ENCODE data around the gene ALCAM. TPM values are rescaled to one million over a fixed set of nuclear protein-coding genes. Genes with fewer than 3 reads are reported as not detected.

Gene ALCAM
- total and polyA plus RNA-seq, 2 donors (not counting 1 experiment from before 2014, with no cell fraction given) = 168 to 188 TPM

DNA sequence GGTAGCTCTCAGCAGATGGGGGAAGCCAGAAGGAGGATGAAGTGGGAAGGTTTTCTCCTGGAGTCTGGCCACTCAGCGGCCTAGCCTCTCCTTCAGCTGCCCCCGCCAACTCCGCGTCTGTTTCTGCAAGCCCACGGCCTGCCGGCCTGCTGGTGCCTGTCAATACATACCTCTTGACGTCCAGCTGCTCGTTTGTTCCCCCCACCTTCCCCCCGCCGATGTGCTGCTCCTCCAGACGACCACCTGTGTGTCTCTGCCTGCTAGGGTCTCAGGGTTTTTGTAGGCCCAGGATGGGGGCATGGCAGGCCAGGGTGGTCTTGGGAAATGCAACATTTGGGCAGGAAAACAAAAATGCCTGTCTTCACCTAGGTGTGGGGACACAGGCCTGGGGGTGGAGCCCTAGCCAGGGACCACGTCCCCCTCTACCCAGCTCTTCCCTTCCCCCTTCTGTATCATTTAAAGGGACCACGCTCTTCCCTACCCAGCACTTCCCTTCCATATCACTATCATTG is 137.8 kb downstream of the ALCAM start:
- peaks cover 6% of the 10 kb centered on the region for H3K79me2 ChIP-seq (ENCODE audit: control insufficient read depth, insufficient read depth, low read length)
- DNase-seq (ENCODE audit: low read depth in 2 of 2) = no peak
- H3K27ac ChIP-seq (ENCODE audit: insufficient read depth, low read length) = no peak overlapping the region
- TF ChIP-seq EZH2 (IDR thresholded peaks at IDR 0.05; ENCODE audit: low read length, missing control alignments) = no peak
- TF ChIP-seq, protein P1, sequence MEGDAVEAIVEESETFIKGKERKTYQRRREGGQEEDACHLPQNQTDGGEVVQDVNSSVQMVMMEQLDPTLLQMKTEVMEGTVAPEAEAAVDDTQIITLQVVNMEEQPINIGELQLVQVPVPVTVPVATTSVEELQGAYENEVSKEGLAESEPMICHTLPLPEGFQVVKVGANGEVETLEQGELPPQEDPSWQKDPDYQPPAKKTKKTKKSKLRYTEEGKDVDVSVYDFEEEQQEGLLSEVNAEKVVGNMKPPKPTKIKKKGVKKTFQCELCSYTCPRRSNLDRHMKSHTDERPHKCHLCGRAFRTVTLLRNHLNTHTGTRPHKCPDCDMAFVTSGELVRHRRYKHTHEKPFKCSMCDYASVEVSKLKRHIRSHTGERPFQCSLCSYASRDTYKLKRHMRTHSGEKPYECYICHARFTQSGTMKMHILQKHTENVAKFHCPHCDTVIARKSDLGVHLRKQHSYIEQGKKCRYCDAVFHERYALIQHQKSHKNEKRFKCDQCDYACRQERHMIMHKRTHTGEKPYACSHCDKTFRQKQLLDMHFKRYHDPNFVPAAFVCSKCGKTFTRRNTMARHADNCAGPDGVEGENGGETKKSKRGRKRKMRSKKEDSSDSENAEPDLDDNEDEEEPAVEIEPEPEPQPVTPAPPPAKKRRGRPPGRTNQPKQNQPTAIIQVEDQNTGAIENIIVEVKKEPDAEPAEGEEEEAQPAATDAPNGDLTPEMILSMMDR (conservative IDR thresholded peaks at IDR 0.05 in 1 of 2, IDR thresholded peaks at IDR 0.05 in 1 of 2; ENCODE audit: low read depth in 1 of 2, low read length in 2 of 2) = no peak
- H3K9ac ChIP-seq (ENCODE audit: insufficient read depth, low read length) = no peak overlapping the region
- H2AFZ ChIP-seq (ENCODE audit: low read length) = no peak overlapping the region
- no peak overlapping the region for H3K4me2 ChIP-seq (ENCODE audit: extremely low read depth, insufficient read depth, low read length)
- no peaks in the 10 kb centered on the region for H3K27me3 ChIP-seq (ENCODE audit: control insufficient read depth, insufficient read depth, low read length)
- H3K4me1 ChIP-seq (ENCODE audit: control insufficient read depth, extremely low read depth, insufficient read depth, low read length) = peaks cover 3% of the 10 kb centered on the region
- no peaks in the 10 kb centered on the region for H4K20me1 ChIP-seq (ENCODE audit: control insufficient read depth, extremely low read depth, insufficient read depth, low read length)
- H3K4me3 ChIP-seq (replicated peaks in 1 of 4; ENCODE audit: control extremely low read depth in 1 of 4, insufficient read depth in 1 of 4, low read depth in 3 of 4, low read length in 4 of 4) = no peak overlapping the region
- no peaks in the 10 kb centered on the region for H3K9me3 ChIP-seq (ENCODE audit: control insufficient read depth, insufficient read depth, low read depth, low read length)
- H3K36me3 ChIP-seq (ENCODE audit: control insufficient read depth, insufficient read depth, low read length) = no peaks in the 10 kb centered on the region

GRCh38 chr3:105505170-105505569 is 138.5 kb downstream of the ALCAM start:
- peaks cover 8% of the 10 kb centered on the region for H3K79me2 ChIP-seq (ENCODE audit: control insufficient read depth, insufficient read depth, low read length)
- TF ChIP-seq, protein P1 (conservative IDR thresholded peaks at IDR 0.05 in 1 of 2, IDR thresholded peaks at IDR 0.05 in 1 of 2; ENCODE audit: low read depth in 1 of 2, low read length in 2 of 2) = no peak
- TF ChIP-seq EZH2 (IDR thresholded peaks at IDR 0.05; ENCODE audit: low read length, missing control alignments) = no peak

DNA sequence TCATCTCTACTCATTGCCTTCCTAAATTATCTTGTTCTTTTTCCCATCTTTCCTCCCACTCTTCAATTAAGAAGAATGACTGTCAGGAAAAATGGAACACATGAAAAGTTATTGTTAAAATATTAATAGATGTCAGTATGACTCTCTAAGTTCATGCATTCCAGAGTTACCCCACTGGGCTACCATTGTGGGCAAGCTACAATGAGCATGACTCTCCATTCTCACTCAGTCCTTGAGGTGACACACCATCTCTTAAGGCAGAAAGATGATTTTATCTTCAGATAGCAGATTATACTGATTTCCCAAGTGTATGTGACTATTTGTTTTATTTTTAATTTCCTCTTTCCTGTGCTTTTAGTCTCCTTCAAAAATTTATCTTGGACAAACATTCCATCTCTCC is 144.3 kb downstream of the ALCAM start:
- Histone ChIP-seq H3K79me2 (ENCODE audit: control insufficient read depth, insufficient read depth, low read length) (peaks cover 5% of the 10 kb centered on the region), H3K9me3 (ENCODE audit: control insufficient read depth, insufficient read depth, low read depth, low read length) (no peaks in the 10 kb centered on the region), H3K4me2 (ENCODE audit: extremely low read depth, insufficient read depth, low read length) (no peak overlapping the region), H3K9ac (ENCODE audit: insufficient read depth, low read length) (no peak overlapping the region), H3K4me1 (ENCODE audit: control insufficient read depth, extremely low read depth, insufficient read depth, low read length) (no peaks in the 10 kb centered on the region), H2AFZ (ENCODE audit: low read length) (no peak overlapping the region), H3K27me3 (ENCODE audit: control insufficient read depth, insufficient read depth, low read length) (no peaks in the 10 kb centered on the region), H4K20me1 (ENCODE audit: control insufficient read depth, extremely low read depth, insufficient read depth, low read length) (no peaks in the 10 kb centered on the region), H3K27ac (ENCODE audit: insufficient read depth, low read length) (no peak overlapping the region), H3K36me3 (ENCODE audit: control insufficient read depth, insufficient read depth, low read length) (no peaks in the 10 kb centered on the region), H3K4me3 (replicated peaks in 1 of 4; ENCODE audit: control extremely low read depth in 1 of 4, insufficient read depth in 1 of 4, low read depth in 3 of 4, low read length in 4 of 4) (no peak overlapping the region)
- peak in 1 of 2 donors; percentile 47 for DNase-seq (ENCODE audit: low read depth in 2 of 2)
- TF ChIP-seq EZH2 (IDR thresholded peaks at IDR 0.05; ENCODE audit: low read length, missing control alignments) = no peak
- TF ChIP-seq, protein P1 (conservative IDR thresholded peaks at IDR 0.05 in 1 of 2, IDR thresholded peaks at IDR 0.05 in 1 of 2; ENCODE audit: low read depth in 1 of 2, low read length in 2 of 2) = no peak

More at GRCh38 chr3:105505170-105505569, 138.5 kb downstream of the ALCAM start:
- Histone ChIP-seq H3K4me2 (ENCODE audit: extremely low read depth, insufficient read depth, low read length) (no peak overlapping the region), H3K9me3 (ENCODE audit: control insufficient read depth, insufficient read depth, low read depth, low read length) (no peaks in the 10 kb centered on the region), H3K36me3 (ENCODE audit: control insufficient read depth, insufficient read depth, low read length) (no peaks in the 10 kb centered on the region), H3K9ac (ENCODE audit: insufficient read depth, low read length) (no peak overlapping the region), H3K27me3 (ENCODE audit: control insufficient read depth, insufficient read depth, low read length) (no peaks in the 10 kb centered on the region), H2AFZ (ENCODE audit: low read length) (no peak overlapping the region), H4K20me1 (ENCODE audit: control insufficient read depth, extremely low read depth, insufficient read depth, low read length) (no peaks in the 10 kb centered on the region), H3K27ac (ENCODE audit: insufficient read depth, low read length) (no peak overlapping the region), H3K4me1 (ENCODE audit: control insufficient read depth, extremely low read depth, insufficient read depth, low read length) (peaks cover 3% of the 10 kb centered on the region), H3K4me3 (replicated peaks in 1 of 4; ENCODE audit: control extremely low read depth in 1 of 4, insufficient read depth in 1 of 4, low read depth in 3 of 4, low read length in 4 of 4) (no peak overlapping the region)
- DNase-seq (ENCODE audit: low read depth in 2 of 2) = no peak
